Measurements from ENCODE around the gene SCN1B. TPM values are rescaled to one million over a fixed set of nuclear protein-coding genes. Genes with fewer than 3 reads are reported as not detected.

Gene SCN1B
- total and polyA plus RNA-seq, 10 of the 15 experiments (the other 5 are each of a cell fraction or from before 2014, with no cell fraction given), result 0.04 to 0.54 (median 0.11) TPM; not detected in 3

GRCh38 chr19:35043906-35044305 is 13.6 kb downstream of the SCN1B start (continued):
- no peak for TF ChIP-seq HSF1 (IDR thresholded peaks at IDR 0.05; ENCODE audit: low read depth, low read length)
- TF ChIP-seq SMC3 (IDR thresholded peaks at IDR 0.05; ENCODE audit: borderline replicate concordance, low read length), result no peak
- no peak for TF ChIP-seq E4F1 (IDR thresholded peaks at IDR 0.05; ENCODE audit: borderline replicate concordance, partially characterized antibody)
- TF ChIP-seq IRF5 (IDR thresholded peaks at IDR 0.05; ENCODE audit: borderline replicate concordance), result no peak
- TF ChIP-seq RUNX3 (IDR thresholded peaks at IDR 0.05; ENCODE audit: low read length), result no peak
- no peak for TF ChIP-seq IRF3 (IDR thresholded peaks at IDR 0.05)
